GM18873 (cell line): ENCODE data around the gene CDH13.

Experiments
- ATAC-seq: cut with Tn5 transposase; IDR thresholded peaks from one replicate; pipeline ENCODE4 v1.9.1; 2021; ENCODE audit warnings: mild to moderate bottlenecking, moderate library complexity, moderate number of reproducible peaks; ENCODE audit not compliant: unreplicated experiment, low FRiP score

The CDH13 gene

DNA sequence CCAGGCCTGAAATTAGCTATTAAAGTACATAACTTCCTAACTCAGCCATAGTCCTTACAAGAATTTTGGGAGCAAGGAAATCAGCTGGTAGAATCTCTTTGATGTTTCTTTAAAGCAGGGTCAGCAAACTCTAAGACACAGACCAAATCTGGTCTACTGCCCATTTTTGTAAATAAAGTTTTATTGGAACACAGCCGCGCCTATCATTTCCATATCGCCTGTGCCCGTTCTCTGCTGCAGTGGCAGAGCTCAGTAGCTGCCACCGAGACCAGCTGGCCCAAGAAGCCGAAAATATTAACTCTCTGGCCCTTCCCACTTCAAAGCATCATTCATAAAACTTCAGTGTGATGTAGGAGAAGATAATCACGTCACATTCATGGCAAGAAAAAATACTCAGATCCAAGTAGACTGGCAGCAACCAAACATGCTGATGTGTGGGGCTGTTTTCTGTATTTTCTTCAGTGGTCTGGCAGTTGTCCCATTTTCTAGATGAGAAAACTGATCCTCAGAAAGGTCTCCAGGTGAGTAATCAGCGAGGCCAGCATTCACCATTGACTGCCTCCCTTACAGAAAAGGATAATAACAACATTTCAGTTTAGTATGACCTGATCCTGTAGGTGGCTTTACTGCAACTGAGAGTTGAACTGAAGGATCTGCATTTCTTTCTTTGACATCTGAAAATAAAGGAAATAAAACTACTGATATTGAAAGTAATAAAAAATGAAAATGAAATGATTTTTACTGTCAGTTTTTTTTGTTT lies 1163.1 kb downstream of the CDH13 start:
- ATAC-seq = no peak

GRCh38 chr16:83791916-83792315 lies 1165.1 kb downstream of the CDH13 start:
- no peak for ATAC-seq

- no peak for ATAC-seq
Observed at GRCh38 chr16:83792391-83792790, 1165.6 kb downstream of the CDH13 start.

GRCh38 chr16:83793179-83793578 lies 1166.4 kb downstream of the CDH13 start:
- no peak for ATAC-seq

DNA sequence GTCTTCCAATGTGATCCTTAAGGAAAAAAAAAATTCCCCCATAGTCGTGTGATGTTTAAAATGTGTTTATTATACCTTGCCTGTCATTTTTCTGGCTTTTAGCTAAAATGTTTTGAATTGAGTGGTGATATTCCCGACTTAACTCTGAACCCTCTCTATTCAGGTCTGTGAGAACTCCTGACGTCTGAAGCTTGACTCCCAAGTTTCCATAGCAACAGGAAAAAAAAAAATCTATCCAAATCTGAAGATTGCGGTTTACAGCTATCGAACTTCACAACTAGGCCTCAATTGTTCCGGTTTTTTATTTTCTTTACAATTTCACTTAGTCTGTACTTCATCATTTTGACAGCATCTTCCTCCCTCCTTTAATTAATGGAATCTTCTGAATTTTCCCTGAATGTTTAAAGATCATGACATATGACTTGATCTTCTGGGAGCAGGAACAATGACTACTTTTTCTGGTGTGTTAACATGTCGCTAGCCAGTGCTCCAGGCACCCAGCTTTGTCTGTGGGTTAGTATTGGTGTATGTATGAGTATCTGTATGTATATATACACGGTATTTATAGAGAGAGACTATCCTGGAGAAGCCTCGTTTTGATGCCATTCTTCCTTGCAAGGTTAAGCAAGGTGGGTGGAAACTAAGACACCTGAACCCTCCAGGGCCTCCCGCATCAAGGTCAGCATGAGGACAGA lies 1168.2 kb downstream of the CDH13 start:
- no peak for ATAC-seq

- no peak for ATAC-seq
Observed at GRCh38 chr16:83797013-83797412, 1170.2 kb downstream of the CDH13 start.

DNA sequence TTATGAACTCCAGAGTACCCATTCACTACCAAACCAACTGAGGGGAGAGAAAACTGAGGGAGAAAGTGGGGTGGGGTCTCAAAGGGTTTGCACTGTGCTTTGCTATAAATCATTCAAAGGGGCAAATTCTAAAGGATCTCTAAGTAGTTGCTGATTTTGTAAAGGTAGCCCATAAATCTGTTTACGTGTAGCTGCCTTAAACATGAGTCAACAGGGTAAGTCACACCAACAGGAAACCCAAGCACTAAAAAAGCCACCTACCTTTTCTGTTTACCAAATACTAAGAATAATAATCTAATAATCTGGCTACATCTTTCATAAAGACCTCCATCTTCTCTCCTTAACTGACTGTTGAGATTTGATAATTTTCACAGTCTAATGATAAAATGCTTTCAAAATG lies 1172.6 kb downstream of the CDH13 start:
- no peak for ATAC-seq

GRCh38 chr16:83802135-83802534 lies 1175.4 kb downstream of the CDH13 start:
- no peak for ATAC-seq

GRCh38 chr16:83802554-83803205 lies 1175.9 kb downstream of the CDH13 start:
- ATAC-seq = no peak

- ATAC-seq = no peak
Observed at GRCh38 chr16:83803811-83804210, 1177.0 kb downstream of the CDH13 start.

DNA sequence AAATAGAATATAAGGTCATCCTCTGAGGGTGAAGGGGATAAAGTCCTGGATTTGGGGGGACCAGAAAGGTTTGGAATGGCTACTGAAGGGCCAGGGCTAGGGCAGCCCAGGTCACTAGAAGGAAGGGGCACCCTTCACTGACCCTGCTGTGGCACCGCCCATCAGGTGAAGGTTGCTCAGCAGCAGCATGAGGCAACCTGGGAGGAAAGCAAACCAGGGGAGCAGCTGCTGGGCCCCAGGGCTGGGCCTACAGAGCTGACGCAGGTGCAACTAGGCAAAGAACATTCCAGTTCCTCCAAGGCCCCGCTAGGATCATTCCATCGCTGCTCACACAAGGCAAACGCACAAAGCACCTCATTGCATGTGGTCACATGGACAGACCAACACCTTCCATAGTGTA lies 1177.6 kb downstream of the CDH13 start:
- no peak for ATAC-seq

DNA sequence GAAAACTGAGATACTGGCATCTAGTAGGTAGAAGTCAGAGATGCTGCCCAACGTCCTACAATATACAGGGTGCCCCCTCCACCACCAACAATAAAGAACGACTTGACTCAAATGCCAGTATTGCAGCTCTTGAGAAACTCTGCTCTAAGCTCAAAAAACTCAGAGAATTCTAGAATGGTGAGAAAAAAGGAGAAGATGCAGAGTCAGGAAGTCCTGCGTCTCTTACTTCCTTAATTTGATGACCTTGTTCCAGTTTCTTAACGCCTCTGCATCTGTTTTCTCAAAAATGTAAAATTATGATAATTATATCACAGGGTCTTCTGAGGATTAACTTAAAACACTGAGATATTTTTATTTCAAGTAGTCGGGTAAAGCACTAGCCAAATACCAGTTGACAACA lies 1179.3 kb downstream of the CDH13 start:
- ATAC-seq = no peak

DNA sequence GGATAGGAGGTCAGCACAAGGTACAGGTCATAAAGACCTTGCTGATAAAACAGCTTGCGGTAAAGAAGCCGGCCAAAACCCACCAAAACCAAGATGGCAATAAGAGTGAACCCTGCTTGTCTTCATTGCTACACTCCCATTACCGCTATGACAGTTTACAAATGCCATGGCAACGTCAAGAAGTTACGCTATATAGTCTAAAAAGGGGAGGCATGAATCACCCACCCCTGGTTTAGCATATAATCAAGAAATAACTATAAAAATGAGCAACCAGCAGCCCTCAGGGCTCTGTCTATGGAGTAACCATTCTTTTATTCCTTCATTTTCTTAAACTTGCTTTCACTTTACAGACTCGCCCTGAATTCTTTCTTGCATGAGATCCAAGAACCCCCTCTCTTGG lies 1180.0 kb downstream of the CDH13 start:
- ATAC-seq = no peak

DNA sequence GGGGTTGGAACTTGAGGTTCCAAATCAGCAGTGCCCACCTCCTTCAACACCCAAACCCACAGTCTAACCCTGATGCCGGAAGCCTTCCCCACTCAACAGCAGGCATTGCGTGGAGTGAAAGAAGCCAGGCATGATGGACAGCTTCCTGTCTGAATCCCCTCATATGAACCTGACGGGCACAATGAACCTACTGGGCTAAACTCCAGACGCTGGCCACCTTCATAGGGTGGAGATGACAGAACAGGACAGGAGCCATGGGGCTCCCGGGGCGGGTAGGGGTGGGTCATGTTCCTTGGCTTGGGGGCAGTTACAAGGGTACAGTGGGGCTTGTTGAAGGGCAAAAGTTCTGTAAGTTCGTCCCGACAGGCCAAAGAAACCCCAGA lies 1180.5 kb downstream of the CDH13 start:
- no peak for ATAC-seq

DNA sequence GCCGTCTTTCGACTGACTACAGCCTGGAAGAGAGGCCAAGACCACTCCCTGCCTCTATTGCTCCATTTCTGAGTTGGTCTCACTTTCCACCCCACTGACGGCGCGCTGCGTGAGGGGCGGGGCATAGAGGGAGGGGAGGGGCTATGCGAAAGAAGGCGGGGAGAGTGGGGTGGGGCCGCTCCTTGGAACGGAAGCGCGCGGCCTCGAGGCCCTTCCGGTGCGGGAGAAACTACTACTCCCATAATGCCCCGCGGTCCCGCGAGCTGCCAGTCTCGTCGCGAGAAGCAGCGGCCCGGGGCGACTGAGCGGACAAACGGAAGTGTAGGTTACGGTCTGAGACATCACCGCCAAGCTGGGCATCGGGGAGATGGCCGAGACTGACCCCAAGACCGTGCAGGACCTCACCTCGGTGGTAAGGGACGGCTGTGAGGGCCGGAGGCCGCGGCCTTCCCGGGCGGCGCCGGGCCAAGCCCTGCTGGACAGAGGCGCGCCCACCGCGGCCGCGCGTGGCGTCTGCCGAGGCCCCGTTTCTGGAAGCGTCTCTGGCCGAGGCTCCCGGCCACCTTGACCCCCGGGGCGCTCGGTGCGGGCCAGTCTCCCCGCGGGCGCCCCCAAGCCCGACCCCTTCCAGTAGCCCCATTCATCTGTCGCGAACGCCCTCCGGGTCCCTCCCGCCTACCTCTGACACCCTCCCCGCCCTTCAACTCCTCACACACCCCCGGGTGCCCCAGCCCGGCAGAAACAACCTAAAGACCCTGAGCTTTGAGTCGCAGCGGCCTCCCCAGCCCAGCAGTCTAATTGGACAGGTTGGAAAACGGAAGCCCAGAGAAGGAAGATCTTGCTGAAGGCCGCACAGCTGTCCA lies 1181.2 kb downstream of the CDH13 start, which contains the start of gene HSBP1:
HSBP1 (plus strand) TSS at position 269 of the 863 bp plus-strand sequence; CDS start at position 368, 99 bp downstream.
- ATAC-seq = peak; percentile 87

DNA sequence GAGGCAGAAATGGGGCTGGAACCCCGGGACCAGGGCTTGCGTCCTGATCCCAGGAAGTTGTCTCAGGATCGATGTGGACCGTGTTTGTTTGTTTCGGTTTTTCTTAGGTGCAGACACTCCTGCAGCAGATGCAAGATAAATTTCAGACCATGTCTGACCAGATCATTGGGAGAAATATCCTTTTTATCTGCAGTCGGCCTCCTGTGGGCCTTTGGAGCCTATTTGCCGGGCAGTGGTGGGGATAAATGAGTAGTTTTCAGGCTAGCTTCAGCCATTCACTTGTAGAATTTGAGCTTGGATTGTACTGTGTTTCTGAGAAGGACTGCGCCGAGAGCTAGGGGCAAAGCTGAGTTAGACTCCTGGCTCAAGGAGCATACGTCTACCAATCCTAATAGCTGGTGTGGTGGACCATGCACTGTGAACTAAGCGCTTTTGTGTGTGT lies 1181.8 kb downstream of the CDH13 start:
- peak; percentile 2 for ATAC-seq

- ATAC-seq = no peak
Observed at GRCh38 chr16:83809092-83809491, 1182.3 kb downstream of the CDH13 start.

DNA sequence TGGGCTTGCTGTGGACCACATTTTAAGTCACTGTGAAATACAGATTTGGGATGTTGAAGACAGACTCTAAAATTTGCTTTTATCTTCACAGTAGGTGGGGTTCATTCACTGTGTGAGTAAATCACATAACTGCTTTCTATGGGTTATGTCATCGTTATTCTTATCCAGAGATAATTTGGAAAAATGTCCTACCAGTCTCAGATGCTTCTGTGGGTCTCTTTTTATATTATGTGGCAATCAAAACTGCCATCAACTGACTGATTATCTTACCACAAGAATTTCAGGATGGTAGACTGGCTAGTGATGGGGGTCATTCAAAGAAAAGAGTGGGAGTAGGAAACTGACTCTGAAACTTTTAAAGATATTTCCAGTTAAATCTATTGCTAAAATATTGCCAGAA lies 1184.1 kb downstream of the CDH13 start:
- ATAC-seq = no peak

DNA sequence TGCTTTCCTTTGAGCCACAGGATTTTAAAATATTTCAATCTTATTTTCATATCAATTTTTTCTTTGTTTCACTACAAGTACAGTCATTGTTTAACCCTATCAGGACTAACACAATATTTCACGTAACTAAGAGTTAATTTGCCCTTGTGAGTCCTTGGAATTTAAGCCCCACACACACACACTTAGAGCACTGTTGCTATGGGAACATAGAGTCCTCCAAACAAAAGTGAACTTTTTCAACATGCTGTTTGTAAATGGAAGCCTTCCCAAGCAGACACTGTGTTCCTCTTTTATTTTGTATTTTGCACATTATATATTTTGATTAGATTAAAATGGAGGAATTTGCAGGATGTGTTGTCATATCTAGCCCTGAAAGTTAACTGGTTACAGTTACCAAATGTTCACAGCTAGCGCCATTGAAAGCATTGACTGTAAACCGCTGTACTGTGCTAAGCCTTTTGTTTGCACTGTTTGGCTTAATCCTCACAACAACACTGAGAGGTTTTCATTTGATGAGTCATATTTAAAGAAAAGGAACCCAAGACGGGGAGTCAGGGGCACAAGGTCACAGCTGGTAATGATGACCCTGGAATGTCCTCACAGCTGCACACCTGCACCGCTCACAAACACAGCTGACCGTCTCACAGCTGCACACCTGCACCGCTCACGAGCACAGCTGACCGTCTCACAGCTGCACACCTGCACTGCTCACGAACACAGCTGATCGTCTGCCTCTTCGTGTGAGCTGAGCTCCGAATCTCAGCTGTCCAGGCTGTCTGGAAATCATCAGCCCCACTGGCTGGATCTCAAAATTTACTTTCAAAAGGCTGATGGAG lies 1187.3 kb downstream of the CDH13 start:
- ATAC-seq = no peak

- ATAC-seq = no peak
Observed at GRCh38 chr16:83814659-83814985, 1187.9 kb downstream of the CDH13 start.
